Ovary (tissue), 9 donors: ENCODE data around the gene TBX6. TPM values are rescaled to one million over a fixed set of nuclear protein-coding genes. Genes with fewer than 3 reads are reported as not detected.

Experiments
- DNase-seq, 5 donors: peaks; one replicate each; pipeline ENCODE4 v3.0.0-alpha.2; 2019 to 2020
- H3K27ac ChIP-seq, 2 donors: fragments of 200-600 bp; one replicate each; pipeline versions ENCODE4 v1.5.1 to v1.8.0; 2019 to 2022
- H3K27me3 ChIP-seq: fragments of 200-600 bp; one replicate; pipeline ENCODE4 v1.8.0; 2022
- H3K36me3 ChIP-seq: fragments of 200-600 bp; sonication (generic); one replicate; pipeline ENCODE4 v1.5.1; 2019
- H3K4me1 ChIP-seq: one replicate; pipeline ENCODE4 v1.8.1; 2013; ENCODE audit warnings: mild to moderate bottlenecking, moderate library complexity; ENCODE audit not compliant: insufficient read depth
- H3K4me3 ChIP-seq: fragments of 200-600 bp; sonication (generic); one replicate; pipeline ENCODE4 v1.5.1; 2017
- H3K9me3 ChIP-seq, 2 donors: fragments of 200-600 bp in 1 of 2; sonication (generic) in 1 of 2; one replicate each; pipeline versions ENCODE4 v1.5.1 to v1.8.1; 2013 to 2019; ENCODE audit warnings: mild to moderate bottlenecking in 1 of 2, moderate library complexity in 1 of 2
- EP300 ChIP-seq: sonication (generic); formaldehyde crosslinking; IDR thresholded peaks from one replicate; pipeline ENCODE4 v1.6.1; 2017; ENCODE audit warnings: antibody characterized with exemption
- POLR2A ChIP-seq: fragments of 450-650 bp; IDR thresholded peaks from one replicate; pipeline ENCODE4 v1.6.1; 2017; ENCODE audit warnings: antibody characterized with exemption, mild to moderate bottlenecking, moderate library complexity
- WGBS, 3 donors: extraction: QIAGEN DNeasy Blood & Tissue Kit in 1 of 3; methylation state at CpG; one replicate each; pipeline versions ENCODE4 v1.1.5 to v1.1.7; 2013 to 2017; 5-methylcytosine and 5-hydroxymethylcytosine counted together
- intact Hi-C, 4 donors: fragments of 100-400 bp; cut with DNase I; formaldehyde crosslinking; loops; one replicate each; pipeline versions ENCODE4 v1.11.0 to v1.15.1; 2022 to 2023
- polyA plus RNA-seq, 2 donors: library from polyadenylated mRNA; stranded (reverse); fragments of 200-250 nt in 1 of 2; fragments of 350-450 nt in 1 of 2; fragmentation: Illumina TruSeq in 1 of 2; extraction: RNeasy Lipid Tissue Mini Kit (QIAGEN cat#74804) in 1 of 2; gene quantifications; one replicate each; pipeline ENCODE4 v1.2.3, GENCODE V29; 2013 to 2014
- total RNA-seq, 7 donors: library from RNA; depleted of rRNA in 2 of 7; stranded (reverse); fragments of >200 nt in 2 of 7; fragmentation: NEBNext Ultra II Directional in 3 of 7; extraction: Animal tissue kit (Norgen Biotek cat#: 25700) in 3 of 7; gene quantifications; one replicate each; pipeline versions ENCODE4 v1.1.0 to v1.2.4, GENCODE V29; 2016 to 2023
- TF ChIP-seq, protein P1 (sequence below), 3 donors: fragments of 450-650 bp in 2 of 3; fragments of 200-600 bp in 1 of 3; IDR thresholded peaks; one replicate each; pipeline versions ENCODE4 v1.5.1 to v1.8.0; 2016 to 2022; ENCODE audit warnings: antibody characterized with exemption in 3 of 3, mild to moderate bottlenecking in 1 of 3
- donor health status: DM: no; HTN: no; CAD: no; lungs with moderate emphysema.
- donor health status: DM: no; HTN: no; CAD: no.
- donor health status: Bipolar disorder and iron deficiency.
- donor health status: DM: yes; HTN: yes; CAD: no.
- donor health status: DM: no; HTN: no; CAD: no.
- donor health status: DM: yes; HTN: yes; CAD: no.

Gene TBX6
- total and polyA plus RNA-seq, 9 donors: 0.08 to 1.5 (median 0.75) TPM

DNA sequence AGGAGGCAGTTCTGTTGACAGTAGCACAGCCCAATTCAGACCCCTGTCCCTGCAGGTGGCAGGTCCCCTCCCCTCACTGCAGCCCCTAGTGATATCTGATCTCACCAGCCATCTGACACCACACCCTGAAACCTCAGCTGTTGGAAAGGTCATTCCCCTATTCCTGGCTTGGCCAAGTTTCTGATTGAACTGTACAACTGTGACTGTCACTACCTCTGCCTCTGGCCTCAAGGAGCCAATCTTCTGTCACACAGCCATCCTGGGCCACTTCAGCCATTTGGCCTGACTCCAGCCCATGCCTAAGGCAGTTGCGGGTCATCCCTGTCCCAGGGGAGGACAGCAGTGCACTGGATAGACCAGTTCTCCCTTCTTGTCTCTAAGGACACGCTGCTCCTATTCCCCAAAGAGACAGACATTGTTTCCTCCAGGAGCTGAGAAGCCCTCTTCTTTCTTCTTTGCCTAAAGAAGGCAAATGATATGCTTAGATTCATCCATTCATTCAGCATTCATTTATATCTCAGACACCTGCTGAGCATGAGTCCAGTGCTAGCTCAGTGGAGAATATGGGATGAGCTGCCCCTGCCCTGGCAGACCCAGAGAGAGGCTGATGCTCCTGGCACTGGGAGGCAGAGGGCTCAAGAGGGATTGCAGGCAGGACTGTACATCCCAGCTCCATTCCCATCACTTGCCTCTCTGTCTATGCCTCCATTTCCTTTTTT, 30.7 kb downstream of the TBX6 start:
- H3K9me3 ChIP-seq: no peaks in the 10 kb centered on the region
- H3K27ac ChIP-seq: no peak overlapping the region
- TF ChIP-seq, protein P1, sequence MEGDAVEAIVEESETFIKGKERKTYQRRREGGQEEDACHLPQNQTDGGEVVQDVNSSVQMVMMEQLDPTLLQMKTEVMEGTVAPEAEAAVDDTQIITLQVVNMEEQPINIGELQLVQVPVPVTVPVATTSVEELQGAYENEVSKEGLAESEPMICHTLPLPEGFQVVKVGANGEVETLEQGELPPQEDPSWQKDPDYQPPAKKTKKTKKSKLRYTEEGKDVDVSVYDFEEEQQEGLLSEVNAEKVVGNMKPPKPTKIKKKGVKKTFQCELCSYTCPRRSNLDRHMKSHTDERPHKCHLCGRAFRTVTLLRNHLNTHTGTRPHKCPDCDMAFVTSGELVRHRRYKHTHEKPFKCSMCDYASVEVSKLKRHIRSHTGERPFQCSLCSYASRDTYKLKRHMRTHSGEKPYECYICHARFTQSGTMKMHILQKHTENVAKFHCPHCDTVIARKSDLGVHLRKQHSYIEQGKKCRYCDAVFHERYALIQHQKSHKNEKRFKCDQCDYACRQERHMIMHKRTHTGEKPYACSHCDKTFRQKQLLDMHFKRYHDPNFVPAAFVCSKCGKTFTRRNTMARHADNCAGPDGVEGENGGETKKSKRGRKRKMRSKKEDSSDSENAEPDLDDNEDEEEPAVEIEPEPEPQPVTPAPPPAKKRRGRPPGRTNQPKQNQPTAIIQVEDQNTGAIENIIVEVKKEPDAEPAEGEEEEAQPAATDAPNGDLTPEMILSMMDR (IDR thresholded peaks at IDR 0.05): no peak
- no peak for TF ChIP-seq EP300
- no peak for TF ChIP-seq POLR2A
- intact Hi-C loops: loop anchor here in 1 of 4 donors (10.0 kb wide), 1 partner anchor 344 kb away; the partner anchor contains the start of gene ZNF771
- no peak for DNase-seq
- peaks cover 6% of the 10 kb centered on the region for H3K4me1 ChIP-seq
- no peak overlapping the region for H3K4me3 ChIP-seq
- H3K36me3 ChIP-seq: no peaks in the 10 kb centered on the region
- 68 to 77% (median 74%) methylated on average over 2 of the region's 2 CpGs for WGBS, 3 donors
- no peaks in the 10 kb centered on the region for H3K27me3 ChIP-seq

DNA sequence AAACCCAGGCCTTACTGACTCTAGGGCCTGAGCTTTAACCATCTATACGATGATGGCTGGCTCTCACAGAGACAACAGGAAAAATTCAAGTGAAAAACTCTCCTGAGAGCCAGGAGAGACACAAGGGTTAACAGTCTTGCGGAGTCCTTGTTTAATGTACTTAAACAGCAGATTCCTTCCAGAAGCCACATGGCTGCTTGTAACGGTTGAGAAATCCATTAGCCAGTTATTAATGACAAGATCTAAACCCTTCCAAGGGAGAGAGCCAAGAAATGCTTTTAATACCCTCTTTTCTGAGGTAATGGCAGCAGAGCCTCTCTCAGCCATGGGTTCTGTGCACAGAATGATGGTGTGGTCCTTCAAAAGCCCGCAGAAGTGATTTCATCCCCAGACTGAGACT, 31.4 kb downstream of the TBX6 start:
- WGBS, 3 donors: 76 to 83% (median 82%) methylated on average over 4 of the region's 4 CpGs
- Histone ChIP-seq H3K9me3 (no peaks in the 10 kb centered on the region), H3K4me3 (no peak overlapping the region), H3K36me3 (no peaks in the 10 kb centered on the region), H3K27ac (no peak overlapping the region), H3K4me1 (peaks cover 6% of the 10 kb centered on the region), H3K27me3 (no peaks in the 10 kb centered on the region)
- intact Hi-C loops: loop anchor here in 1 of 4 donors (10.0 kb wide), 1 partner anchor 344 kb away; the partner anchor contains the start of gene ZNF771
- TF ChIP-seq EP300 (no peak), POLR2A (no peak)
- DNase-seq: no peak

- DNase-seq: no peak
- Histone ChIP-seq H3K27me3 (no peaks in the 10 kb centered on the region), H3K27ac (no peak overlapping the region), H3K9me3 (no peaks in the 10 kb centered on the region), H3K36me3 (no peaks in the 10 kb centered on the region), H3K4me3 (no peak overlapping the region), H3K4me1 (peaks cover 3% of the 10 kb centered on the region)
- TF ChIP-seq, protein P1 (IDR thresholded peaks at IDR 0.05): no peak
- no peak for TF ChIP-seq POLR2A
- TF ChIP-seq EP300: no peak
- WGBS, 3 donors: 49 to 55% (median 54%) methylated on average over 10 of the region's 10 CpGs
- intact Hi-C loops: loop anchor here in 1 of 4 donors (10.0 kb wide), 1 partner anchor 480 kb away; the partner anchor contains the start of gene ZNF747
Observed at GRCh38 chr16:30054959-30055553, 36.7 kb downstream of the TBX6 start.

- H3K9me3 ChIP-seq: no peaks in the 10 kb centered on the region
- intact Hi-C loops: loop anchor here in 1 of 4 donors (10.0 kb wide), 1 partner anchor 480 kb away; the partner anchor contains the start of gene ZNF747
- H3K27ac ChIP-seq: no peak overlapping the region
- no peak for DNase-seq
- WGBS, 3 donors: 77 to 79% (median 79%) methylated on average over 8 of the region's 8 CpGs
- no peak overlapping the region for H3K4me3 ChIP-seq
- H3K36me3 ChIP-seq: no peaks in the 10 kb centered on the region
- peaks cover 3% of the 10 kb centered on the region for H3K4me1 ChIP-seq
- no peak for TF ChIP-seq POLR2A
- TF ChIP-seq EP300: no peak
- TF ChIP-seq, protein P1 (IDR thresholded peaks at IDR 0.05): no peak
- no peaks in the 10 kb centered on the region for H3K27me3 ChIP-seq
Observed at GRCh38 chr16:30054451-30054850, 37.3 kb downstream of the TBX6 start.
